Measurements from ENCODE around the gene GPR157. TPM values are rescaled to one million over a fixed set of nuclear protein-coding genes. Genes with fewer than 3 reads are reported as not detected.

The GPR157 gene
- total and polyA plus RNA-seq, 2 of the 13 experiments (the other 11 are each of a cell fraction or from before 2014, with no cell fraction given), result 10.1 to 19.2 TPM

- in situ Hi-C loops (cut with HindIII; ENCODE audit: extremely low pct_ligation_motif_present, low pct_unique_long_range_greater_than_20kb) (no loop called here), intact Hi-C loops (cut with micrococcal nuclease; ENCODE audit: unreplicated experiment) (loop anchor here (1.0 kb wide), 1 partner anchor 17 kb away; no protein-coding TSS in a partner anchor)
- no TSS peak for BruUV-seq (replicated peaks)
- Histone ChIP-seq H3K9ac (ENCODE audit: insufficient read depth, low read depth, low read length) (peak overlapping the region; percentile 79), H3K79me2 (ENCODE audit: insufficient read depth, low read length) (peaks cover 32% of the 10 kb centered on the region), H2AFZ (ENCODE audit: low read length) (no peak overlapping the region), H3K4me2 (ENCODE audit: low read depth, low read length) (peak overlapping the region; percentile 96), H3K4me1 (ENCODE audit: insufficient read depth, low read length) (peaks cover 35% of the 10 kb centered on the region), H3K27me3 (ENCODE audit: control insufficient read depth in 1 of 2, insufficient read depth in 2 of 2, low read length in 2 of 2) (no peaks in the 10 kb centered on the region; a peak in 1 of 5 replicates), H3K9me3 (ENCODE audit: low read length) (no peaks in the 10 kb centered on the region), H3K27ac (ENCODE audit: extremely low read length, insufficient read depth, low read length) (peak overlapping the region; percentile 63), H4K20me1 (ENCODE audit: insufficient read depth, low read length) (no peaks in the 10 kb centered on the region; the same call in none of the 2 replicates), H3K36me3 (replicated peaks in 1 of 2; ENCODE audit: control insufficient read depth in 1 of 2, insufficient read depth in 2 of 2, low read length in 2 of 2) (no peaks in the 10 kb centered on the region; a peak in 1 of 5 replicates), H3K4me3 (replicated peaks in 1 of 3; ENCODE audit: insufficient read depth in 1 of 3, low read depth in 2 of 3, low read length in 3 of 3) (peak overlapping the region; percentile 71 to 90 (median 90))
- ChIA-PET POLR2A (interaction anchor here (1.5 to 4.6 kb wide), 3 partner anchors 16 to 114 kb away, joined by 3 to 25 read pairs (median 14); partner anchors contain the start of gene H6PD), CTCF (ENCODE audit: low intra/inter-chr PET ratio, low total read pairs) (interaction anchor here (1.7 kb wide), 1 partner anchor 18 kb away, joined by 5 read pairs; no protein-coding TSS in a partner anchor)
- no peak for FAIRE-seq
- WGBS (ENCODE audit: low lambda C conversion rate), result 0% methylated on average over 3 of the region's 16 CpGs
- peak; percentile 46 for ATAC-seq
- no peak for DNase-seq (ENCODE audit: low spot score)
- TF ChIP-seq DMAP1 (CRISPR knock-in tag; IDR thresholded peaks at IDR 0.05) (peak; percentile 35; the same call in 1 of the 2 replicates), HNF1B (CRISPR knock-in tag; IDR thresholded peaks at IDR 0.05) (0 out of 2 replicates have a peak, but pooled peaks have one; percentile 27), KAT8 (CRISPR knock-in tag; IDR thresholded peaks at IDR 0.05) (0 out of 2 replicates have a peak, but pooled peaks have one; percentile 9), SIN3A (IDR thresholded peaks at IDR 0.05; ENCODE audit: borderline replicate concordance, low read depth, low read length) (peak; percentile 45; the same call in 1 of the 2 replicates), GTF3A (CRISPR knock-in tag; conservative IDR thresholded peaks at IDR 0.05) (0 out of 2 replicates have a peak, but pooled peaks have one; percentile 1), ZNF598 (CRISPR knock-in tag; IDR thresholded peaks at IDR 0.05; ENCODE audit: borderline replicate concordance) (peak; percentile 56; the same call in 1 of the 2 replicates), DPF2 (CRISPR knock-in tag; IDR thresholded peaks at IDR 0.05; ENCODE audit: borderline replicate concordance, low read depth) (no peak), SMARCC2 (IDR thresholded peaks at IDR 0.05) (no peak), ZC3H13 (CRISPR knock-in tag; IDR thresholded peaks at IDR 0.05) (0 out of 2 replicates have a peak, but pooled peaks have one; percentile 53), GATAD2A (CRISPR knock-in tag; IDR thresholded peaks at IDR 0.05) (no peak), PAF1 (CRISPR knock-in tag; IDR thresholded peaks at IDR 0.05) (no peak), ZSCAN22 (CRISPR knock-in tag; IDR thresholded peaks at IDR 0.05) (0 out of 2 replicates have a peak, but pooled peaks have one; percentile 6), SETDB1 (CRISPR knock-in tag; IDR thresholded peaks at IDR 0.05; ENCODE audit: borderline replicate concordance) (0 out of 2 replicates have a peak, but pooled peaks have one; percentile 56), SOX6 (IDR thresholded peaks at IDR 0.05) (no peak), SOX6 (CRISPR knock-in tag; IDR thresholded peaks at IDR 0.05) (0 out of 2 replicates have a peak, but pooled peaks have one; percentile 29)
- TF ChIP-seq, protein P1, sequence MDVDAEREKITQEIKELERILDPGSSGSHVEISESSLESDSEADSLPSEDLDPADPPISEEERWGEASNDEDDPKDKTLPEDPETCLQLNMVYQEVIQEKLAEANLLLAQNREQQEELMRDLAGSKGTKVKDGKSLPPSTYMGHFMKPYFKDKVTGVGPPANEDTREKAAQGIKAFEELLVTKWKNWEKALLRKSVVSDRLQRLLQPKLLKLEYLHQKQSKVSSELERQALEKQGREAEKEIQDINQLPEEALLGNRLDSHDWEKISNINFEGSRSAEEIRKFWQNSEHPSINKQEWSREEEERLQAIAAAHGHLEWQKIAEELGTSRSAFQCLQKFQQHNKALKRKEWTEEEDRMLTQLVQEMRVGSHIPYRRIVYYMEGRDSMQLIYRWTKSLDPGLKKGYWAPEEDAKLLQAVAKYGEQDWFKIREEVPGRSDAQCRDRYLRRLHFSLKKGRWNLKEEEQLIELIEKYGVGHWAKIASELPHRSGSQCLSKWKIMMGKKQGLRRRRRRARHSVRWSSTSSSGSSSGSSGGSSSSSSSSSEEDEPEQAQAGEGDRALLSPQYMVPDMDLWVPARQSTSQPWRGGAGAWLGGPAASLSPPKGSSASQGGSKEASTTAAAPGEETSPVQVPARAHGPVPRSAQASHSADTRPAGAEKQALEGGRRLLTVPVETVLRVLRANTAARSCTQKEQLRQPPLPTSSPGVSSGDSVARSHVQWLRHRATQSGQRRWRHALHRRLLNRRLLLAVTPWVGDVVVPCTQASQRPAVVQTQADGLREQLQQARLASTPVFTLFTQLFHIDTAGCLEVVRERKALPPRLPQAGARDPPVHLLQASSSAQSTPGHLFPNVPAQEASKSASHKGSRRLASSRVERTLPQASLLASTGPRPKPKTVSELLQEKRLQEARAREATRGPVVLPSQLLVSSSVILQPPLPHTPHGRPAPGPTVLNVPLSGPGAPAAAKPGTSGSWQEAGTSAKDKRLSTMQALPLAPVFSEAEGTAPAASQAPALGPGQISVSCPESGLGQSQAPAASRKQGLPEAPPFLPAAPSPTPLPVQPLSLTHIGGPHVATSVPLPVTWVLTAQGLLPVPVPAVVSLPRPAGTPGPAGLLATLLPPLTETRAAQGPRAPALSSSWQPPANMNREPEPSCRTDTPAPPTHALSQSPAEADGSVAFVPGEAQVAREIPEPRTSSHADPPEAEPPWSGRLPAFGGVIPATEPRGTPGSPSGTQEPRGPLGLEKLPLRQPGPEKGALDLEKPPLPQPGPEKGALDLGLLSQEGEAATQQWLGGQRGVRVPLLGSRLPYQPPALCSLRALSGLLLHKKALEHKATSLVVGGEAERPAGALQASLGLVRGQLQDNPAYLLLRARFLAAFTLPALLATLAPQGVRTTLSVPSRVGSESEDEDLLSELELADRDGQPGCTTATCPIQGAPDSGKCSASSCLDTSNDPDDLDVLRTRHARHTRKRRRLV (CRISPR knock-in tag; IDR thresholded peaks at IDR 0.05), result 0 out of 2 replicates have a peak, but pooled peaks have one; percentile 24
- TF ChIP-seq, protein P2, sequence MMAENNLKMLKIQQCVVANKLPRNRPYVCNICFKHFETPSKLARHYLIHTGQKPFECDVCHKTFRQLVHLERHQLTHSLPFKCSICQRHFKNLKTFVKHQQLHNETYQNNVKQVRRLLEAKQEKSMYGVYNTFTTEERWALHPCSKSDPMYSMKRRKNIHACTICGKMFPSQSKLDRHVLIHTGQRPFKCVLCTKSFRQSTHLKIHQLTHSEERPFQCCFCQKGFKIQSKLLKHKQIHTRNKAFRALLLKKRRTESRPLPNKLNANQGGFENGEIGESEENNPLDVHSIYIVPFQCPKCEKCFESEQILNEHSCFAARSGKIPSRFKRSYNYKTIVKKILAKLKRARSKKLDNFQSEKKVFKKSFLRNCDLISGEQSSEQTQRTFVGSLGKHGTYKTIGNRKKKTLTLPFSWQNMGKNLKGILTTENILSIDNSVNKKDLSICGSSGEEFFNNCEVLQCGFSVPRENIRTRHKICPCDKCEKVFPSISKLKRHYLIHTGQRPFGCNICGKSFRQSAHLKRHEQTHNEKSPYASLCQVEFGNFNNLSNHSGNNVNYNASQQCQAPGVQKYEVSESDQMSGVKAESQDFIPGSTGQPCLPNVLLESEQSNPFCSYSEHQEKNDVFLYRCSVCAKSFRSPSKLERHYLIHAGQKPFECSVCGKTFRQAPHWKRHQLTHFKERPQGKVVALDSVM (CRISPR knock-in tag; IDR thresholded peaks at IDR 0.05), result peak; percentile 31; the same call in 1 of the 2 replicates
Measured at GRCh38 chr1:9128166-9128519, 759 bp downstream of the GPR157 start.

All from HepG2 (cell line).